ENCODE data around the gene P2RX4. TPM values are rescaled to one million over a fixed set of nuclear protein-coding genes. Genes with fewer than 3 reads are reported as not detected.

The P2RX4 gene, protein sequence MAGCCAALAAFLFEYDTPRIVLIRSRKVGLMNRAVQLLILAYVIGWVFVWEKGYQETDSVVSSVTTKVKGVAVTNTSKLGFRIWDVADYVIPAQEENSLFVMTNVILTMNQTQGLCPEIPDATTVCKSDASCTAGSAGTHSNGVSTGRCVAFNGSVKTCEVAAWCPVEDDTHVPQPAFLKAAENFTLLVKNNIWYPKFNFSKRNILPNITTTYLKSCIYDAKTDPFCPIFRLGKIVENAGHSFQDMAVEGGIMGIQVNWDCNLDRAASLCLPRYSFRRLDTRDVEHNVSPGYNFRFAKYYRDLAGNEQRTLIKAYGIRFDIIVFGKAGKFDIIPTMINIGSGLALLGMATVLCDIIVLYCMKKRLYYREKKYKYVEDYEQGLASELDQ
- 43.9 TPM for polyA plus RNA-seq (2012; ENCODE audit: insufficient read length, low read depth)

DNA sequence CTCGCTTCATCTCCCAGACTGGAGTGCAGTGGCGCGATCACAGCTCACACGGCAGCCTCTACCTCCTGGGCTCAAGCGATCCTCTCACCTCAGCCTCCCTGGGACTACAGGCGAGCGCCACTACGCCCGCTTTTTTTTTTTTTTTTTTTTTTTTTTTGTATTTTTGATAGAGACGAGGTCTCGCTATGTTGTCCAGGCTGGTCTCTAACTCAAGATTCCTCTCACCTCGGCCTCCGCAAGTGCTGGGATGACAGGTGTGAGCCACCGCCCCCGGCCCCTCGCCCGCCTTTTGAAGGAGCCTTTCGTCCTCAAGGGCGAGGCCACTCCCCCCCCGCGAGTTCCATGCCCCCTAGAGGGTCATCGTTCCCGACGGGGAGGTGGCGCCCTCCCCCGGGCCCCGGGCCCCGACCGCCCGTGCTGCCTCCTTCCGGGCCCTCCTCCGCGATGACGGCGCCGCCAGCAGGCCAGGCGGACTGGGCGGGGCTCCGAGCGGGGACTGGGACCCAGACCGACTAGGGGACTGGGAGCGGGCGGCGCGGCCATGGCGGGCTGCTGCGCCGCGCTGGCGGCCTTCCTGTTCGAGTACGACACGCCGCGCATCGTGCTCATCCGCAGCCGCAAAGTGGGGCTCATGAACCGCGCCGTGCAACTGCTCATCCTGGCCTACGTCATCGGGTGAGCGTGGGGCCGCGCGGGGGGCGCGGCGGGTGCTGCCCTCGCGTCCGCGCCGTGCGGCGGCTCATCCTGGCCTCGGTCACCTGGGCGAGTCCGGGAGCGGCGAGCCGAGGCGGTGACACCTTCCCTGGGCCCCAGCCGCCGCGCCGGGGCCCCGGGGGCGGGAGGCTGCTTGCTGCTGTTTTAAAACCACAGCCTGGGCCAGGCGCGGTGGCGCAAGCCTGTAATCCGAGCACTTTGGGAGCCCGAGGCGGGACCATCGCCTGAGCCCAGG lies at the start of gene P2RX4:
Gene P2RX4, plus strand, starts transcription at position 506 of the 949 bp plus-strand sequence. Its CDS starts 36 bp downstream, at position 542.
- peak; percentile 58; the same call in 1 of the 2 replicates for TF ChIP-seq TAF1 (IDR thresholded peaks at IDR 0.05; ENCODE audit: borderline replicate concordance, insufficient read depth, low read length)
- no peak for TF ChIP-seq SIN3A (IDR thresholded peaks at IDR 0.05; ENCODE audit: borderline replicate concordance, insufficient read depth, low read length)
- peak; percentile 75; the same call in 1 of the 2 replicates for TF ChIP-seq POLR2AphosphoS5 (IDR thresholded peaks at IDR 0.05; ENCODE audit: low read depth, low read length)
- TF ChIP-seq, protein P1, sequence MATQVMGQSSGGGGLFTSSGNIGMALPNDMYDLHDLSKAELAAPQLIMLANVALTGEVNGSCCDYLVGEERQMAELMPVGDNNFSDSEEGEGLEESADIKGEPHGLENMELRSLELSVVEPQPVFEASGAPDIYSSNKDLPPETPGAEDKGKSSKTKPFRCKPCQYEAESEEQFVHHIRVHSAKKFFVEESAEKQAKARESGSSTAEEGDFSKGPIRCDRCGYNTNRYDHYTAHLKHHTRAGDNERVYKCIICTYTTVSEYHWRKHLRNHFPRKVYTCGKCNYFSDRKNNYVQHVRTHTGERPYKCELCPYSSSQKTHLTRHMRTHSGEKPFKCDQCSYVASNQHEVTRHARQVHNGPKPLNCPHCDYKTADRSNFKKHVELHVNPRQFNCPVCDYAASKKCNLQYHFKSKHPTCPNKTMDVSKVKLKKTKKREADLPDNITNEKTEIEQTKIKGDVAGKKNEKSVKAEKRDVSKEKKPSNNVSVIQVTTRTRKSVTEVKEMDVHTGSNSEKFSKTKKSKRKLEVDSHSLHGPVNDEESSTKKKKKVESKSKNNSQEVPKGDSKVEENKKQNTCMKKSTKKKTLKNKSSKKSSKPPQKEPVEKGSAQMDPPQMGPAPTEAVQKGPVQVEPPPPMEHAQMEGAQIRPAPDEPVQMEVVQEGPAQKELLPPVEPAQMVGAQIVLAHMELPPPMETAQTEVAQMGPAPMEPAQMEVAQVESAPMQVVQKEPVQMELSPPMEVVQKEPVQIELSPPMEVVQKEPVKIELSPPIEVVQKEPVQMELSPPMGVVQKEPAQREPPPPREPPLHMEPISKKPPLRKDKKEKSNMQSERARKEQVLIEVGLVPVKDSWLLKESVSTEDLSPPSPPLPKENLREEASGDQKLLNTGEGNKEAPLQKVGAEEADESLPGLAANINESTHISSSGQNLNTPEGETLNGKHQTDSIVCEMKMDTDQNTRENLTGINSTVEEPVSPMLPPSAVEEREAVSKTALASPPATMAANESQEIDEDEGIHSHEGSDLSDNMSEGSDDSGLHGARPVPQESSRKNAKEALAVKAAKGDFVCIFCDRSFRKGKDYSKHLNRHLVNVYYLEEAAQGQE (IDR thresholded peaks at IDR 0.05; ENCODE audit: insufficient read depth in 1 of 2, low read depth in 2 of 2, low read length in 2 of 2): peak; percentile 10 to 13; a peak in 1 of 4 replicates
- TF ChIP-seq FOXP2 (optimal IDR thresholded peaks at IDR 0.05; ENCODE audit: borderline replicate concordance, extremely low read depth, extremely low read length, insufficient read depth): no peak

DNA sequence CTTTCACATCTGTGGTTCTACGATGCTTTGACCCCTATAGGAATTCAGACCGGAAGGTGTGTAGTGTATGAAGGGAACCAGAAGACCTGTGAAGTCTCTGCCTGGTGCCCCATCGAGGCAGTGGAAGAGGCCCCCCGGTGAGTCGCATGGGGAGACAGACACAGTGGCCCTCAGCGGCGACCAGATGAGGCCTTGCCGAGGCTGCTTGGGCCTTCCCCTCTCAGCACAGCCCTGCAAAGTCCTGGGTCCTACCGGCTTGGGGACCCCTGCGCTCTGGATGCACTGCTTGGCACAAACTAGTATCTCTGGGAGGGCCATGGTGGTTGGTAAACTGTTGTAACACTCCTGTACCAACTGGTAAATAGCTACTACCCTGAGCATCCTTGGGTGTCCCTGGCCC lies 47.5 kb upstream of the P2RX4 start:
- TF ChIP-seq SIN3A (IDR thresholded peaks at IDR 0.05; ENCODE audit: borderline replicate concordance, insufficient read depth, low read length): no peak
- TF ChIP-seq POLR2AphosphoS5 (IDR thresholded peaks at IDR 0.05; ENCODE audit: low read depth, low read length): no peak
- TF ChIP-seq TAF1 (IDR thresholded peaks at IDR 0.05; ENCODE audit: borderline replicate concordance, insufficient read depth, low read length): no peak
- TF ChIP-seq, protein P1 (IDR thresholded peaks at IDR 0.05; ENCODE audit: insufficient read depth in 1 of 2, low read depth in 2 of 2, low read length in 2 of 2): no peak
- no peak for TF ChIP-seq FOXP2 (optimal IDR thresholded peaks at IDR 0.05; ENCODE audit: borderline replicate concordance, extremely low read depth, extremely low read length, insufficient read depth)

DNA sequence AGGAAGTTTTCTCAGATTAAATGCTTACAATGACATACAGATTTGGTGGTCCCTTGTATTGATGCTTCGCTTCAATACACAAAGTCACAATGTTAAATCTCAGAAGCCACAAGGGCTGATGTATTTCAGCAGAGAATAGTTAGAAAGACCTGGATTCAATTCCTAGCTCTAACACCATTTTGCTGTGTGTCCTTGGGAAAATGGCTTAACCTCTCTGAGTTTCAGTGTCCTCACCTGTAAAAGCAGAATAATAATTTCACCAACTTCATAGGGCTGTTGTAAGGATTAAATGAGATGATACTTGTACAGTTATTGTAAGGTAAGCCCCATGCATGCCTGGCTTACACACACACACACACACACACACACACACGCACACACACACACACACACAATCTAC lies 46.9 kb upstream of the P2RX4 start:
- TF ChIP-seq FOXP2 (optimal IDR thresholded peaks at IDR 0.05; ENCODE audit: borderline replicate concordance, extremely low read depth, extremely low read length, insufficient read depth): no peak
- TF ChIP-seq, protein P1 (IDR thresholded peaks at IDR 0.05; ENCODE audit: insufficient read depth in 1 of 2, low read depth in 2 of 2, low read length in 2 of 2): no peak
- TF ChIP-seq TAF1 (IDR thresholded peaks at IDR 0.05; ENCODE audit: borderline replicate concordance, insufficient read depth, low read length): no peak
- TF ChIP-seq POLR2AphosphoS5 (IDR thresholded peaks at IDR 0.05; ENCODE audit: low read depth, low read length): no peak
- no peak for TF ChIP-seq SIN3A (IDR thresholded peaks at IDR 0.05; ENCODE audit: borderline replicate concordance, insufficient read depth, low read length)

- no peak for TF ChIP-seq TAF1 (IDR thresholded peaks at IDR 0.05; ENCODE audit: borderline replicate concordance, insufficient read depth, low read length)
- TF ChIP-seq SIN3A (IDR thresholded peaks at IDR 0.05; ENCODE audit: borderline replicate concordance, insufficient read depth, low read length): no peak
- TF ChIP-seq, protein P1 (IDR thresholded peaks at IDR 0.05; ENCODE audit: insufficient read depth in 1 of 2, low read depth in 2 of 2, low read length in 2 of 2): no peak
- TF ChIP-seq FOXP2 (optimal IDR thresholded peaks at IDR 0.05; ENCODE audit: borderline replicate concordance, extremely low read depth, extremely low read length, insufficient read depth): no peak
- no peak for TF ChIP-seq POLR2AphosphoS5 (IDR thresholded peaks at IDR 0.05; ENCODE audit: low read depth, low read length)
These were observed 44.6 kb upstream of the P2RX4 start for GRCh38 chr12:121165316-121165715.

Data from PFSK-1 (cell line).